DMS 273 (cell line): ENCODE results near the gene ITPR2.
A peak's percentile ranks its signal among the peaks of the same experiment; 100 is the strongest.

ENCODE experiments used
- DNase-seq: peaks from one replicate; lab custom pipeline; 2025; ENCODE audit not compliant: unreplicated experiment; lab: John Stamatoyannopoulos, UW

ITPR2 gene

GRCh38 chr12:26711072-26711471 lies 121.9 kb downstream of the ITPR2 start:
- no peak for DNase-seq

GRCh38 chr12:26705851-26706250 lies 127.1 kb downstream of the ITPR2 start:
- DNase-seq = no peak

GRCh38 chr12:26704684-26705460 lies 128.1 kb downstream of the ITPR2 start:
- DNase-seq = no peak

GRCh38 chr12:26704214-26704613 lies 128.8 kb downstream of the ITPR2 start:
- no peak for DNase-seq

- no peak for DNase-seq
Observed at GRCh38 chr12:26702741-26703140, 130.3 kb downstream of the ITPR2 start.

GRCh38 chr12:26701604-26702215 lies 131.3 kb downstream of the ITPR2 start:
- DNase-seq = peak; percentile 63

- DNase-seq = no peak
Observed at GRCh38 chr12:26700430-26700829, 132.6 kb downstream of the ITPR2 start.

- DNase-seq = no peak
Observed at GRCh38 chr12:26699237-26699636, 133.8 kb downstream of the ITPR2 start.

- no peak for DNase-seq
Observed at GRCh38 chr12:26698186-26698585, 134.8 kb downstream of the ITPR2 start.

GRCh38 chr12:26697217-26697616 lies 135.8 kb downstream of the ITPR2 start:
- no peak for DNase-seq

- no peak for DNase-seq
Observed at GRCh38 chr12:26696613-26697092, 136.3 kb downstream of the ITPR2 start.

- no peak for DNase-seq
Observed at GRCh38 chr12:26696048-26696612, 136.9 kb downstream of the ITPR2 start.

GRCh38 chr12:26694402-26694801 lies 138.6 kb downstream of the ITPR2 start:
- no peak for DNase-seq

- no peak for DNase-seq
Observed at GRCh38 chr12:26692407-26692806, 140.6 kb downstream of the ITPR2 start.

GRCh38 chr12:26691234-26691970 lies 141.6 kb downstream of the ITPR2 start:
- DNase-seq = peak; percentile 19

- DNase-seq = no peak
Observed at GRCh38 chr12:26690601-26691000, 142.4 kb downstream of the ITPR2 start.

- DNase-seq = no peak
Observed at GRCh38 chr12:26689281-26689841, 143.6 kb downstream of the ITPR2 start.

- no peak for DNase-seq
Observed at GRCh38 chr12:26688344-26688904, 144.6 kb downstream of the ITPR2 start.

- DNase-seq = no peak
Observed at GRCh38 chr12:26686408-26686807, 146.6 kb downstream of the ITPR2 start.

GRCh38 chr12:26684101-26684500 lies 148.9 kb downstream of the ITPR2 start:
- no peak for DNase-seq

- no peak for DNase-seq
Observed at GRCh38 chr12:26683443-26683842, 149.6 kb downstream of the ITPR2 start.
